Adrenal gland (tissue), 12 donors: ENCODE results near the gene MEIKIN. TPM values are rescaled to one million over a fixed set of nuclear protein-coding genes. Genes with fewer than 3 reads are reported as not detected.

Experiments used
- DNase-seq, 7 donors: peaks; one replicate each; pipeline ENCODE4 v3.0.0-alpha.2; 2019 to 2020
- H3K27ac ChIP-seq, 5 donors: fragments of 200-600 bp; sonication (generic) in 4 of 5; 1 replicate in 3 of 5; 2 replicates in 2 of 5; pipeline versions ENCODE4 v1.5.1 to v1.8.0; 2016 to 2020; ENCODE audit warnings: mild to moderate bottlenecking in 1 of 5
- H3K27me3 ChIP-seq: fragments of 200-600 bp; 2 replicates; pipeline ENCODE4 v1.8.0; 2021
- H3K36me3 ChIP-seq, 2 donors: fragments of 200-600 bp; replicated peaks in 1 of 2; 1 replicate in 1 of 2; 2 replicates in 1 of 2; pipeline versions ENCODE4 v1.5.1 to v1.8.0; 2018 to 2022
- H3K4me1 ChIP-seq, 2 donors: fragments of 200-600 bp; replicated peaks in 1 of 2; 1 replicate in 1 of 2; 2 replicates in 1 of 2; pipeline versions ENCODE4 v1.5.1 to v1.8.0; 2018 to 2021
- H3K4me3 ChIP-seq, 4 donors: fragments of 200-600 bp; sonication (generic) in 3 of 4; one replicate each; pipeline ENCODE4 v1.5.1; 2016 to 2018
- H3K9me3 ChIP-seq, 3 donors: fragments of 200-600 bp; sonication (generic) in 1 of 3; replicated peaks in 1 of 3; 1 replicate in 2 of 3; 2 replicates in 1 of 3; pipeline versions ENCODE4 v1.5.1 to v1.8.0; 2016 to 2021
- POLR2A ChIP-seq, 2 donors: fragments of 450-650 bp; IDR thresholded peaks; one replicate each; pipeline ENCODE4 v1.6.1; 2017; ENCODE audit warnings: antibody characterized with exemption in 2 of 2, mild to moderate bottlenecking in 2 of 2, moderate library complexity in 1 of 2
- WGBS, 4 donors: extraction: QIAGEN DNeasy Blood & Tissue Kit in 2 of 4; methylation state at CpG; one replicate each; pipeline versions ENCODE4 v1.1.5 to v1.1.7; 2013 to 2017; 5-methylcytosine and 5-hydroxymethylcytosine counted together
- intact Hi-C, 2 donors: fragments of 100-400 bp; cut with DNase I; formaldehyde crosslinking; loops; one replicate each; pipeline versions ENCODE4 v1.14.1 to v1.15.0; 2022 to 2023
- polyA plus RNA-seq, 3 donors: library from polyadenylated mRNA; stranded (reverse); fragments of 200-250 nt in 2 of 3; fragments of 350-450 nt in 1 of 3; fragmentation: Illumina TruSeq in 1 of 3; extraction: RNeasy Lipid Tissue Mini Kit (QIAGEN cat#74804) in 1 of 3; gene quantifications; one replicate each; pipeline ENCODE4 v1.2.3, GENCODE V29; 2013 to 2014
- total RNA-seq, 9 donors: library from RNA; depleted of rRNA in 4 of 9; stranded (reverse); fragments of >200 nt in 4 of 9; fragments of 120-200 nt in 1 of 9; fragmentation: NEBNext Ultra II Directional in 1 of 9; extraction: Animal tissue kit (Norgen Biotek cat#: 25700) in 1 of 9; gene quantifications; one replicate each; pipeline versions ENCODE4 v1.1.0 to v1.2.4, GENCODE V29; 2013 to 2023
- TF ChIP-seq, protein P1 (sequence below), 6 experiments: fragments of 450-650 bp in 4 of 6; fragments of 200-600 bp in 2 of 6; sonication (generic) in 1 of 6; IDR thresholded peaks; 1 replicate in 5 of 6; 2 replicates in 1 of 6; pipeline versions ENCODE4 v1.5.1 to v1.8.0; 2016 to 2021; ENCODE audit warnings: antibody characterized with exemption in 6 of 6, mild to moderate bottlenecking in 2 of 6, moderate library complexity in 1 of 6
- donor health status: healthy with polysubstance abuse.
- donor health status: Bipolar disorder and iron deficiency.
- donor health status: DM: yes; HTN: yes; CAD: no.
- donor health status: DM: no; HTN: no; CAD: no.
- donor health status: DM: no; HTN: no; CAD: no.
- donor health status: DM: yes; HTN: yes; CAD: no.

The MEIKIN gene
- total and polyA plus RNA-seq, 12 donors = 0.11 TPM; not detected in 11

DNA sequence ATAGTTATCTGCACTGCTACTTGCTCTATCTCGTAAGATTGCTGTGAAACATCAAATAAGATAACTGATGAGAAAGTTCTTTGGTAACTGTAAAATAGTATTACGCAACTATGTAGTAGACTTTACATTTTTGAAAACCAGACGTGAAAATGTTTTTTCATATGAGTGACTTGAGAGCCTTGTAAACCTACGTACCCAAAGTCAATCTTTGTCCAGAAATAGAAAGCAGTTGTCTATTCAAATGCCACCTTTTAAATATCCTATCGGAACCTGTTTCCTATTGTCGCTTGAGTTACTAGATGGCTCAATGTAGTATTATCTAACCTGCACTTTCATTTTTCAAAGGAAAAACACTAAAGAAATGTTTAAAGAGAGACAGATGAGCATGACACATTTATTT is 150.2 kb downstream of the MEIKIN start:
- Histone ChIP-seq H3K9me3 (no peaks in the 10 kb centered on the region), H3K36me3 (no peaks in the 10 kb centered on the region), H3K4me1 (peaks cover 7 to 51% of the 10 kb centered on the region in 2 donors), H3K27me3 (no peaks in the 10 kb centered on the region), H3K27ac (peak overlapping the region in 1 of 5 donors; percentile 100), H3K4me3 (peak overlapping the region in 2 of 4 donors; percentile 86 to 99)
- TF ChIP-seq, protein P1, sequence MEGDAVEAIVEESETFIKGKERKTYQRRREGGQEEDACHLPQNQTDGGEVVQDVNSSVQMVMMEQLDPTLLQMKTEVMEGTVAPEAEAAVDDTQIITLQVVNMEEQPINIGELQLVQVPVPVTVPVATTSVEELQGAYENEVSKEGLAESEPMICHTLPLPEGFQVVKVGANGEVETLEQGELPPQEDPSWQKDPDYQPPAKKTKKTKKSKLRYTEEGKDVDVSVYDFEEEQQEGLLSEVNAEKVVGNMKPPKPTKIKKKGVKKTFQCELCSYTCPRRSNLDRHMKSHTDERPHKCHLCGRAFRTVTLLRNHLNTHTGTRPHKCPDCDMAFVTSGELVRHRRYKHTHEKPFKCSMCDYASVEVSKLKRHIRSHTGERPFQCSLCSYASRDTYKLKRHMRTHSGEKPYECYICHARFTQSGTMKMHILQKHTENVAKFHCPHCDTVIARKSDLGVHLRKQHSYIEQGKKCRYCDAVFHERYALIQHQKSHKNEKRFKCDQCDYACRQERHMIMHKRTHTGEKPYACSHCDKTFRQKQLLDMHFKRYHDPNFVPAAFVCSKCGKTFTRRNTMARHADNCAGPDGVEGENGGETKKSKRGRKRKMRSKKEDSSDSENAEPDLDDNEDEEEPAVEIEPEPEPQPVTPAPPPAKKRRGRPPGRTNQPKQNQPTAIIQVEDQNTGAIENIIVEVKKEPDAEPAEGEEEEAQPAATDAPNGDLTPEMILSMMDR (IDR thresholded peaks at IDR 0.05) = no peak
- no peak for TF ChIP-seq POLR2A (IDR thresholded peaks at IDR 0.05)
- WGBS, 4 donors = 23 to 41% (median 34%) methylated on average over 6 of the region's 6 CpGs
- intact Hi-C loops = no loop called here
- no peak for DNase-seq

DNA sequence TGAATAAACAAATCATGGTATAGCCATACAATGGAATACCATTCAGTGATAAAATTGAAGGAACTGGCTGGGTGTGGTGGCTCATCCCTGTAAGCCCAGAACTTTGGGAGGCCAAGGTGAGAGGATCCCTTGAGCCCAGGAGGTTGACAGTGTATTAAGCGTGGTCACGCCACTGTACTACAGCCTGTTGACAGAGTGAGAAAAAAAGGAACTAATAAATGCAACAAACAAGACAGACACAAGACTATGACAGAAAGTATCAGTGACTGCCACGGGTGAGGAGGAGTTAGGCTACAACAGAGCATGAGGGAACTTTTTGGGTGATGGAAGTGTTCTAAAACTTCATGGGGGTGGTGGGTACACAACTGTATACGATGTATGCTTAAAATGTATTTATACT is 150.9 kb downstream of the MEIKIN start:
- TF ChIP-seq POLR2A (IDR thresholded peaks at IDR 0.05) = no peak
- TF ChIP-seq, protein P1 (IDR thresholded peaks at IDR 0.05) = no peak
- intact Hi-C loops = no loop called here
- WGBS, 4 donors = 67 to 77% (median 72%) methylated on average over 4 of the region's 4 CpGs

DNA sequence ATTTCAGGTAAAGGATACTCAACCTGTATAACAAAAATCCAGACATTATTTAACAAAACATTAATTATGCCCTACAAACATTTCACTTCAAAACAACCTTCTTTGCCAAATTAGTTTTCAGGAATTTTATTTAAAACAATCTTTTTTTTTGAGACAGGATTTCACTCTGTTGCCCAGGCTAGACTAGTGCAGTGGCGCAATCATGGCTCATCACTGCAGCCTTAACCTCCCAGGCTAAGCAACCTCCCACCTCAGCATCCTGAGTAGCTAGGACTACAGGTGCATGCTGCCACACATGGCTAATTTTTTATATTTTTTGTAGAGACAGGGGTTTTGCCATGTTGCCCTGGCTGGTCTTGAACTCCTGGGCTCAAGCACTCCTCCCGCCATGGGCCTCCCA is 152.6 kb downstream of the MEIKIN start:
- no peak for DNase-seq
- WGBS, 4 donors = 97 to 100% (median 99%) methylated on average over 2 of the region's 2 CpGs
- TF ChIP-seq POLR2A (IDR thresholded peaks at IDR 0.05) = no peak
- TF ChIP-seq, protein P1 (IDR thresholded peaks at IDR 0.05) = no peak
- Histone ChIP-seq H3K27ac (no peak overlapping the region), H3K9me3 (no peaks in the 10 kb centered on the region), H3K36me3 (no peaks in the 10 kb centered on the region), H3K4me3 (no peak overlapping the region), H3K4me1 (peaks cover 7 to 61% of the 10 kb centered on the region in 2 donors), H3K27me3 (no peaks in the 10 kb centered on the region)
- intact Hi-C loops = no loop called here

More for the DNA sequence above, 150.9 kb downstream of the MEIKIN start:
- Histone ChIP-seq H3K36me3 (no peaks in the 10 kb centered on the region), H3K9me3 (no peaks in the 10 kb centered on the region), H3K27me3 (no peaks in the 10 kb centered on the region), H3K4me3 (peak overlapping the region in 1 of 4 donors; percentile 86), H3K27ac (peak overlapping the region in 1 of 5 donors; percentile 100), H3K4me1 (peaks cover 7 to 57% of the 10 kb centered on the region in 2 donors)
- no peak for DNase-seq

DNA sequence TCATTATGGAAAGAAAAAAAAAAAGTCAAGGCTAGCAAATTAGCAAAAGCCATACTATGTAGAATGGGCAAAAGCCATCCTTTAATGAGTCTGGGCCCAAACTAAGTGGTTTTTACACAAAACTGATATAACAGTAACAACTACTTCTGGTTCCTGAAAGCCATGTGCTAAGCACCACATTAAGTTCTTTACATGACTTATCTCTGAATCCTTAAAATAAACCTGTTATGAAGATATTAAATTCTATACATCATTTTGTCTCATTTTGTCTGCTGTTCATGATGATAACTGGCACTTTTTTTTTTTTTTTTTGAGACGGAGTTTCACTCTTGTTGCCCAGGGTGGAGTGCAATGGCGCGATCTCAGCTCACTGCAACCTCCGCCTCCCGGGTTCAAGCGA is 153.6 kb downstream of the MEIKIN start:
- no peaks in the 10 kb centered on the region for H3K36me3 ChIP-seq
- intact Hi-C loops = no loop called here
- 74 to 99% (median 95%) methylated on average over 6 of the region's 6 CpGs for WGBS, 4 donors
- no peak for DNase-seq
- no peaks in the 10 kb centered on the region for H3K9me3 ChIP-seq
- no peaks in the 10 kb centered on the region for H3K27me3 ChIP-seq
- H3K27ac ChIP-seq = no peak overlapping the region
- no peak overlapping the region for H3K4me3 ChIP-seq
- no peak for TF ChIP-seq POLR2A (IDR thresholded peaks at IDR 0.05)
- TF ChIP-seq, protein P1 (IDR thresholded peaks at IDR 0.05) = no peak
- peaks cover 7 to 67% of the 10 kb centered on the region in 2 donors for H3K4me1 ChIP-seq
